AG04450 (cell line): ENCODE measurements around the gene YBX3. TPM values are rescaled to one million over a fixed set of nuclear protein-coding genes. Genes with fewer than 3 reads are reported as not detected.

Experiments
- CTCF ChIA-PET: fragments of 300-600, 350-600 bp; formaldehyde crosslinking; extraction: SDS; loops from one replicate; lab custom pipeline; 2022; ENCODE audit warnings: antibody characterized with exemption, inconsistent platforms; lab: Charles Lee
- POLR2A ChIA-PET: fragments of 350-600 bp; formaldehyde crosslinking; extraction: SDS; loops from one replicate; lab custom pipeline; 2021; ENCODE audit warnings: antibody characterized with exemption, inconsistent platforms; lab: Yijun Ruan, JAX
- DNase-seq: peaks from one replicate; pipeline ENCODE4 v3.0.0-alpha.2; 2011; ENCODE audit warnings: low read depth, low spot score
- H3K27ac ChIP-seq: one replicate; pipeline ENCODE4 v1.5.1; 2012; ENCODE audit warnings: low read depth, low read length, control low read depth
- H3K27me3 ChIP-seq: one replicate; pipeline ENCODE4 v1.6.0; 2012; ENCODE audit warnings: low read length; ENCODE audit not compliant: control insufficient read depth, insufficient read depth
- H3K4me3 ChIP-seq: 2 replicates; pipeline ENCODE4 v1.5.1; 2011; ENCODE audit warnings: mild to moderate bottlenecking, low read depth, low read length, control low read depth
- H3K9me3 ChIP-seq: 2 replicates; pipeline ENCODE4 v1.5.1; 2012; ENCODE audit warnings: low read length; ENCODE audit not compliant: control insufficient read depth, insufficient read depth
- polyA plus RNA-seq: library from polyadenylated mRNA; depleted of rRNA; stranded (reverse); fragments of >200 nt; gene quantifications from 2 replicates; pipeline ENCODE4 v1.2.3, GENCODE V29; 2011
- TF ChIP-seq, protein P1 (sequence below): IDR thresholded peaks from 2 replicates; pipeline ENCODE4 v1.5.1; 2011; ENCODE audit warnings: low read depth, low read length, control low read depth, inconsistent platforms

The YBX3 gene
- polyA plus RNA-seq, 1 experiment = 95.6 TPM

GRCh38 chr12:10672231-10672868 lies 50.8 kb downstream of the YBX3 start:
- CTCF ChIA-PET = interaction anchor here (0.7 kb wide), 1 partner anchor 78 kb away, joined by 4 read pairs; no protein-coding TSS in a partner anchor
- no peak for DNase-seq

DNA sequence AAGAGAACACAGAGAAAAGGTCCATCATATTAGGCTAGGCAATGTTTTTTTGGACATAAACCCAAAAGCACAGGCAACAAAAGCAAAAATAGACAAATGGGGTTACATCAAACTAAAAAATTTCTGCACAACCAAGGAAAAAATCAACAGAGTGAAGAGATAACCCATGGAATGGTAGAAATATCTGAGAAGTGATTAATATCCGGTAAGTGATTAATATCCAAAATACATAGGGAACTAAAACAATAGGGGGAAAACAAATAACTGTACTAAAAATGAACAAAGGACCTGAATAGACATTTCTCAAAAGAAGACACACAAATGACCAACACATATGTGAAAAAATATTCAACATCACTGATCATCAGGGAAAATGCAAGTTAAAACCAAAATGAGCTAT lies 53.6 kb downstream of the YBX3 start:
- ChIA-PET POLR2A (no interaction called here), CTCF (no interaction called here)
- TF ChIP-seq, protein P1, sequence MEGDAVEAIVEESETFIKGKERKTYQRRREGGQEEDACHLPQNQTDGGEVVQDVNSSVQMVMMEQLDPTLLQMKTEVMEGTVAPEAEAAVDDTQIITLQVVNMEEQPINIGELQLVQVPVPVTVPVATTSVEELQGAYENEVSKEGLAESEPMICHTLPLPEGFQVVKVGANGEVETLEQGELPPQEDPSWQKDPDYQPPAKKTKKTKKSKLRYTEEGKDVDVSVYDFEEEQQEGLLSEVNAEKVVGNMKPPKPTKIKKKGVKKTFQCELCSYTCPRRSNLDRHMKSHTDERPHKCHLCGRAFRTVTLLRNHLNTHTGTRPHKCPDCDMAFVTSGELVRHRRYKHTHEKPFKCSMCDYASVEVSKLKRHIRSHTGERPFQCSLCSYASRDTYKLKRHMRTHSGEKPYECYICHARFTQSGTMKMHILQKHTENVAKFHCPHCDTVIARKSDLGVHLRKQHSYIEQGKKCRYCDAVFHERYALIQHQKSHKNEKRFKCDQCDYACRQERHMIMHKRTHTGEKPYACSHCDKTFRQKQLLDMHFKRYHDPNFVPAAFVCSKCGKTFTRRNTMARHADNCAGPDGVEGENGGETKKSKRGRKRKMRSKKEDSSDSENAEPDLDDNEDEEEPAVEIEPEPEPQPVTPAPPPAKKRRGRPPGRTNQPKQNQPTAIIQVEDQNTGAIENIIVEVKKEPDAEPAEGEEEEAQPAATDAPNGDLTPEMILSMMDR = no peak
- Histone ChIP-seq H3K27ac (no peak overlapping the region), H3K4me3 (no peak overlapping the region), H3K27me3 (peaks cover 3% of the 10 kb centered on the region), H3K9me3 (no peaks in the 10 kb centered on the region)
- DNase-seq = no peak

More at GRCh38 chr12:10672231-10672868, 50.8 kb downstream of the YBX3 start:
- TF ChIP-seq, protein P1 = no peak
- Histone ChIP-seq H3K4me3 (no peak overlapping the region), H3K9me3 (no peaks in the 10 kb centered on the region), H3K27ac (no peak overlapping the region), H3K27me3 (peaks cover 3% of the 10 kb centered on the region)
- POLR2A ChIA-PET = no interaction called here

DNA sequence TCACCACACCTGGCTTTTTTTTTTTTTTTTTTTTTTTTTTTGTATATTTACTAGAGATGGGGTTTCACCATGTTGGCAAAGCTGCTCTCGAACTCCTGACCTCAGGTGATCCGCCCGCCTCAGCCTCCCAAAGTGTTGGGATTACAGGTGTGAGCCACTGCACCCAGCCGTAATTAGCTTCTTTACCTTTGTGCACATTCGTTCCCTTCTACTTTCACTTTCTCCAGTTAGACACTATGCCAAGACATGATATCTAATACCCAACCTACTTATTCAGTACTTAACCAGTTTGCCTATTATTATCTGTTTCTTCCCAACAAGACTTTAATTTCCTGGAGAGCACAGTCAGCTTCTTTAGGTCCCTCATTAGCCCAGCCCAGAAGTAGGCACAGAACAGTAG lies 54.6 kb downstream of the YBX3 start:
- Histone ChIP-seq H3K4me3 (no peak overlapping the region), H3K27me3 (peaks cover under 1% of the 10 kb centered on the region), H3K9me3 (no peaks in the 10 kb centered on the region), H3K27ac (no peak overlapping the region)
- TF ChIP-seq, protein P1 = no peak
- POLR2A ChIA-PET = no interaction called here
- CTCF ChIA-PET = interaction anchor here (0.6 to 1.1 kb wide), 4 partner anchors 12 to 433 kb away, joined by 3 to 6 read pairs (median 4); no protein-coding TSS in a partner anchor
- DNase-seq = no peak

- POLR2A ChIA-PET = no interaction called here
- TF ChIP-seq, protein P1 = no peak
- H3K27me3 ChIP-seq = no peaks in the 10 kb centered on the region
- CTCF ChIA-PET = interaction anchor here (0.6 to 1.1 kb wide), 3 partner anchors 12 to 105 kb away, joined by 3 to 6 read pairs (median 4); no protein-coding TSS in a partner anchor
- no peak overlapping the region for H3K4me3 ChIP-seq
- DNase-seq = no peak
- H3K27ac ChIP-seq = no peak overlapping the region
- H3K9me3 ChIP-seq = no peaks in the 10 kb centered on the region
Measured at GRCh38 chr12:10667581-10667980, 55.5 kb downstream of the YBX3 start.

GRCh38 chr12:10664499-10664898 lies 58.6 kb downstream of the YBX3 start:
- Histone ChIP-seq H3K9me3 (no peaks in the 10 kb centered on the region), H3K27me3 (no peaks in the 10 kb centered on the region), H3K4me3 (no peak overlapping the region), H3K27ac (no peak overlapping the region)
- no peak for DNase-seq
- POLR2A ChIA-PET = no interaction called here
- TF ChIP-seq, protein P1 = no peak
- CTCF ChIA-PET = no interaction called here
